OCI-LY3 (cell line): ENCODE results near the gene TEX22.

Experiments used
- H2AFZ ChIP-seq: fragments of 200-600, 300-600 bp; shearing (Covaris generic); 2 replicates; pipeline ENCODE4 v1.6.0; 2014; ENCODE audit warnings: antibody characterized with exemption, low read depth, low read length
- H3K27ac ChIP-seq: fragments of 200-600, 300-600 bp; sonication (generic); 2 replicates; pipeline ENCODE4 v1.5.1; 2014; ENCODE audit warnings: mild to moderate bottlenecking, low read length, moderate library complexity, mixed read lengths
- H3K27me3 ChIP-seq: fragments of 200-600, 300-600 bp; sonication (generic); 2 replicates; pipeline ENCODE4 v1.6.1; 2014; ENCODE audit warnings: low read depth, low read length, mixed read lengths
- H3K36me3 ChIP-seq: fragments of 200-600, 300-600 bp; sonication (generic); replicated peaks from 2 replicates; pipeline ENCODE3; 2014; ENCODE audit warnings: low read depth, low read length, mixed read lengths
- H3K4me1 ChIP-seq: fragments of 300-600, 200-600 bp; sonication (generic); 2 replicates; pipeline ENCODE4 v1.6.1; 2014; ENCODE audit warnings: low read length, mixed read lengths
- H3K4me2 ChIP-seq: fragments of 200-600, 300-600 bp; sonication (generic); 2 replicates; pipeline ENCODE4 v1.6.1; 2014; ENCODE audit warnings: low read length, mixed read lengths
- H3K4me3 ChIP-seq: fragments of 300-600, 200-600 bp; sonication (generic); 2 replicates; pipeline ENCODE4 v1.5.1; 2014; ENCODE audit warnings: antibody characterized with exemption, mild to moderate bottlenecking, low read length, moderate library complexity
- H3K79me2 ChIP-seq: fragments of 300-600, 200-600 bp; shearing (Covaris generic); 2 replicates; pipeline ENCODE4 v1.6.1; 2014; ENCODE audit warnings: mild to moderate bottlenecking, low read length, mixed read lengths
- H3K9ac ChIP-seq: fragments of 300-600, 200-600 bp; shearing (Covaris generic); 2 replicates; pipeline ENCODE4 v1.6.0; 2014; ENCODE audit warnings: mild to moderate bottlenecking, low read length, moderate library complexity
- H3K9me3 ChIP-seq: fragments of 200-600, 300-600 bp; shearing (Covaris generic); 2 replicates; pipeline ENCODE4 v1.6.1; 2014; ENCODE audit warnings: low read length, mixed read lengths; ENCODE audit not compliant: insufficient read depth
- H4K20me1 ChIP-seq: fragments of 200-600, 300-600 bp; sonication (generic); 2 replicates; pipeline ENCODE4 v1.6.1; 2016; ENCODE audit warnings: low read length, mixed read lengths; ENCODE audit not compliant: insufficient read depth
- CTCF ChIP-seq: fragments of 200-600, 300-600 bp; sonication (generic); IDR thresholded peaks from 2 replicates; pipeline ENCODE4 v1.5.1; 2014; ENCODE audit warnings: antibody characterized with exemption, low read length, low read depth
- EZH2phosphoT487 ChIP-seq: fragments of 200-600 bp; shearing (Covaris generic); IDR thresholded peaks from 2 replicates; pipeline ENCODE4 v1.6.1; 2018; ENCODE audit warnings: antibody characterized with exemption, mixed run types, low read depth

Gene TEX22

GRCh38 chr14:105430565-105430964 is 32.2 kb downstream of the TEX22 start:
- TF ChIP-seq CTCF (no peak), EZH2phosphoT487 (no peak)
- Histone ChIP-seq H3K27me3 (no peaks in the 10 kb centered on the region), H3K9ac (no peak overlapping the region), H3K4me3 (no peak overlapping the region), H3K4me2 (no peak overlapping the region), H3K79me2 (peaks cover 93% of the 10 kb centered on the region), H3K36me3 (peaks cover 41% of the 10 kb centered on the region), H3K9me3 (no peaks in the 10 kb centered on the region), H3K27ac (no peak overlapping the region), H2AFZ (no peak overlapping the region), H3K4me1 (no peaks in the 10 kb centered on the region), H4K20me1 (peaks cover 70% of the 10 kb centered on the region)

- H3K4me3 ChIP-seq = no peak overlapping the region
- no peak overlapping the region for H3K9ac ChIP-seq
- no peak overlapping the region for H2AFZ ChIP-seq
- no peak overlapping the region for H3K27ac ChIP-seq
- H4K20me1 ChIP-seq = peaks cover 69% of the 10 kb centered on the region
- TF ChIP-seq EZH2phosphoT487 (no peak), CTCF (no peak)
- H3K27me3 ChIP-seq = no peaks in the 10 kb centered on the region
- H3K36me3 ChIP-seq = peaks cover 38% of the 10 kb centered on the region
- no peaks in the 10 kb centered on the region for H3K4me1 ChIP-seq
- H3K9me3 ChIP-seq = no peaks in the 10 kb centered on the region
- H3K4me2 ChIP-seq = no peak overlapping the region
- H3K79me2 ChIP-seq = peaks cover 93% of the 10 kb centered on the region
Measured at GRCh38 chr14:105431256-105431655, 32.9 kb downstream of the TEX22 start.

GRCh38 chr14:105432657-105433056 is 34.3 kb downstream of the TEX22 start:
- Histone ChIP-seq H3K4me3 (no peak overlapping the region), H3K4me2 (no peak overlapping the region), H3K9me3 (no peaks in the 10 kb centered on the region), H3K9ac (no peak overlapping the region), H3K27ac (no peak overlapping the region), H4K20me1 (peaks cover 69% of the 10 kb centered on the region), H3K36me3 (peaks cover 33% of the 10 kb centered on the region), H3K79me2 (peaks cover 93% of the 10 kb centered on the region), H2AFZ (no peak overlapping the region), H3K27me3 (no peaks in the 10 kb centered on the region), H3K4me1 (no peaks in the 10 kb centered on the region)
- TF ChIP-seq EZH2phosphoT487 (no peak), CTCF (no peak)

GRCh38 chr14:105433161-105433605 is 34.8 kb downstream of the TEX22 start:
- H3K9ac ChIP-seq = no peak overlapping the region
- no peak overlapping the region for H2AFZ ChIP-seq
- H3K36me3 ChIP-seq = peaks cover 29% of the 10 kb centered on the region
- H3K27me3 ChIP-seq = no peaks in the 10 kb centered on the region
- H4K20me1 ChIP-seq = peaks cover 71% of the 10 kb centered on the region
- H3K4me3 ChIP-seq = no peak overlapping the region
- no peak overlapping the region for H3K27ac ChIP-seq
- no peaks in the 10 kb centered on the region for H3K9me3 ChIP-seq
- H3K4me1 ChIP-seq = no peaks in the 10 kb centered on the region
- no peak for TF ChIP-seq EZH2phosphoT487
- no peak for TF ChIP-seq CTCF
- H3K4me2 ChIP-seq = no peak overlapping the region
- H3K79me2 ChIP-seq = peaks cover 93% of the 10 kb centered on the region
